Progenitor cell of endocrine pancreas (in vitro differentiated cells): ENCODE results near the gene USP54. TPM values are rescaled to one million over a fixed set of nuclear protein-coding genes. Genes with fewer than 3 reads are reported as not detected.
A peak's percentile ranks its signal among the peaks of the same experiment; 100 is the strongest.
"Not testable (repeated sequence)": the region's sequence is repeated elsewhere in the genome, so short reads cannot be mapped to it uniquely, and the experiment has no call there.

Experiments
- DNase-seq: peaks from one replicate; pipeline ENCODE4 v3.0.0; 2021; ENCODE audit warnings: low spot score; ENCODE audit not compliant: unreplicated experiment
- H3K27ac Mint-ChIP-seq: 2 replicates; pipeline ENCODE4 v1.8.0; 2021; ENCODE audit warnings: mild to moderate bottlenecking, moderate library complexity, mixed read lengths
- H3K27me3 Mint-ChIP-seq: 2 replicates; pipeline ENCODE4 v1.8.0; 2021; ENCODE audit warnings: mixed read lengths
- H3K36me3 Mint-ChIP-seq: 2 replicates; pipeline ENCODE4 v1.8.0; 2022; ENCODE audit warnings: mixed read lengths; ENCODE audit not compliant: insufficient read depth
- H3K4me1 Mint-ChIP-seq: 2 replicates; pipeline ENCODE4 v1.8.0; 2021; ENCODE audit warnings: low read depth, mixed read lengths
- H3K4me3 Mint-ChIP-seq: 2 replicates; pipeline ENCODE4 v1.8.0; 2021; ENCODE audit warnings: low read depth, mild to moderate bottlenecking, moderate library complexity, mixed read lengths
- H3K9me3 Mint-ChIP-seq: 2 replicates; pipeline ENCODE4 v1.8.0; 2021; ENCODE audit warnings: low read depth, mixed read lengths
- CTCF ChIP-seq: fragments of 200-600 bp; sonication (generic); IDR thresholded peaks from one replicate; pipeline ENCODE4 v1.5.0; 2021; ENCODE audit warnings: antibody characterized with exemption, mild to moderate bottlenecking; ENCODE audit not compliant: unreplicated experiment
- total RNA-seq: library from RNA; stranded (reverse); gene quantifications from 2 replicates; pipeline ENCODE4 v1.2.1, GENCODE V29; 2021

USP54 gene
- total RNA-seq, 1 donor from 2014 or later, result 83.8 TPM

GRCh38 chr10:73577788-73578187, 13.4 kb downstream of the USP54 start:
- Mint-ChIP-seq H3K4me3 (no peak overlapping the region), H3K4me1 (peaks cover 16% of the 10 kb centered on the region), H3K9me3 (peaks cover under 1% of the 10 kb centered on the region), H3K36me3 (peaks cover 9% of the 10 kb centered on the region), H3K27me3 (no peaks in the 10 kb centered on the region), H3K27ac (peak overlapping the region; percentile 3)
- no peak for TF ChIP-seq CTCF
- DNase-seq, result no peak

GRCh38 chr10:73576890-73577591, 14.1 kb downstream of the USP54 start:
- TF ChIP-seq CTCF, result no peak
- Mint-ChIP-seq H3K27me3 (no peaks in the 10 kb centered on the region), H3K9me3 (no peaks in the 10 kb centered on the region), H3K27ac (no peak overlapping the region), H3K4me3 (no peak overlapping the region), H3K36me3 (peaks cover 7% of the 10 kb centered on the region), H3K4me1 (peaks cover 15% of the 10 kb centered on the region)
- DNase-seq, result no peak

- H3K9me3 Mint-ChIP-seq, result no peaks in the 10 kb centered on the region
- peaks cover 6% of the 10 kb centered on the region for H3K36me3 Mint-ChIP-seq
Observed at GRCh38 chr10:73576178-73576889, 14.8 kb downstream of the USP54 start.

GRCh38 chr10:73567025-73567424, 24.1 kb downstream of the USP54 start:
- H3K27me3 Mint-ChIP-seq, DNase-seq, H3K4me1 Mint-ChIP-seq, H3K9me3 Mint-ChIP-seq, H3K27ac Mint-ChIP-seq, H3K4me3 Mint-ChIP-seq: not testable (repeated sequence)
- peaks cover 13% of the 10 kb centered on the region for H3K36me3 Mint-ChIP-seq

More at GRCh38 chr10:73576178-73576889, 14.8 kb downstream of the USP54 start:
- TF ChIP-seq CTCF, result no peak
- no peak overlapping the region for H3K4me3 Mint-ChIP-seq
- DNase-seq, result no peak
- peaks cover 12% of the 10 kb centered on the region for H3K4me1 Mint-ChIP-seq
- H3K27me3 Mint-ChIP-seq, result no peaks in the 10 kb centered on the region
- H3K27ac Mint-ChIP-seq, result no peak overlapping the region

GRCh38 chr10:73561192-73561591, 29.9 kb downstream of the USP54 start:
- no peaks in the 10 kb centered on the region for H3K27me3 Mint-ChIP-seq
- no peaks in the 10 kb centered on the region for H3K9me3 Mint-ChIP-seq
- TF ChIP-seq CTCF, result no peak
- no peak overlapping the region for H3K27ac Mint-ChIP-seq
- no peak overlapping the region for H3K4me3 Mint-ChIP-seq
- H3K4me1 Mint-ChIP-seq, result peaks cover 3% of the 10 kb centered on the region
- H3K36me3 Mint-ChIP-seq, result peaks cover 15% of the 10 kb centered on the region
- no peak for DNase-seq

GRCh38 chr10:73559590-73559989, 31.6 kb downstream of the USP54 start:
- no peak for DNase-seq
- Mint-ChIP-seq H3K27ac (no peak overlapping the region), H3K9me3 (no peaks in the 10 kb centered on the region), H3K4me1 (peaks cover 4% of the 10 kb centered on the region), H3K36me3 (peaks cover 15% of the 10 kb centered on the region), H3K27me3 (no peaks in the 10 kb centered on the region), H3K4me3 (no peak overlapping the region)
- TF ChIP-seq CTCF, result no peak
